ENCODE data around the gene RUNX2. TPM values are rescaled to one million over a fixed set of nuclear protein-coding genes. Genes with fewer than 3 reads are reported as not detected.
A peak's percentile ranks its signal among the peaks of the same experiment; 100 is the strongest.

Gene RUNX2
- total RNA-seq, 1 experiment from 2014 or later: 7.0 TPM

- no peak for TF ChIP-seq SIN3A (IDR thresholded peaks at IDR 0.05; ENCODE audit: borderline replicate concordance, insufficient read depth, low read depth, low read length)
- intact Hi-C loops (cut with micrococcal nuclease; ENCODE audit: unreplicated experiment) (no loop called here), in situ Hi-C loops (cut with HindIII; ENCODE audit: low pct_unique_long_range_greater_than_20kb, low sequenced_read_pairs) (no loop called here)
- no peak for DNase-seq (ENCODE audit: low read depth, low spot score)
- CTCF ChIA-PET: interaction anchor here (0.6 kb wide), 1 partner anchor 1115 kb away, joined by 12 read pairs; no protein-coding TSS in a partner anchor
- Histone ChIP-seq H3K9me3 (ENCODE audit: control insufficient read depth, insufficient read depth, low read depth, low read length) (no peaks in the 10 kb centered on the region), H3K27ac (ENCODE audit: low read length) (peak overlapping the region; percentile 96), H3K4me3 (ENCODE audit: low read depth in 2 of 2, low read length in 2 of 2) (peak overlapping the region; percentile 84 to 93), H3K4me1 (ENCODE audit: control insufficient read depth, insufficient read depth, low read length) (peaks cover 15% of the 10 kb centered on the region), H3K27me3 (ENCODE audit: control insufficient read depth, insufficient read depth, low read length) (no peaks in the 10 kb centered on the region), H3K36me3 (ENCODE audit: control insufficient read depth, insufficient read depth, low read length) (no peaks in the 10 kb centered on the region)
- ATAC-seq: no peak
- POLR2A ChIA-PET: no interaction called here
- TSS peak; percentile 85 for BruUV-seq (replicated peaks)
Measured at GRCh38 chr6:45377043-45377553, 49.0 kb downstream of the RUNX2 start.

GRCh38 chr6:45377554-45378333 is 49.6 kb downstream of the RUNX2 start, which contains the start of gene SUPT3H:
Gene SUPT3H, minus strand, starts transcription at chr6:45377934.
- Histone ChIP-seq H3K27me3 (ENCODE audit: control insufficient read depth, insufficient read depth, low read length) (no peaks in the 10 kb centered on the region), H3K36me3 (ENCODE audit: control insufficient read depth, insufficient read depth, low read length) (no peaks in the 10 kb centered on the region), H3K9me3 (ENCODE audit: control insufficient read depth, insufficient read depth, low read depth, low read length) (no peaks in the 10 kb centered on the region), H3K4me1 (ENCODE audit: control insufficient read depth, insufficient read depth, low read length) (peaks cover 15% of the 10 kb centered on the region), H3K27ac (ENCODE audit: low read length) (peak within 1 kb of the TSS; percentile 96), H3K4me3 (ENCODE audit: low read depth in 2 of 2, low read length in 2 of 2) (peak within 1 kb of the TSS; percentile 84 to 93)
- ChIA-PET CTCF (interaction anchor here (0.6 to 1.0 kb wide), 4 partner anchors 42 to 1114 kb away, joined by 3 to 12 read pairs (median 3); no protein-coding TSS in a partner anchor), POLR2A (interaction anchor here (0.6 to 1.1 kb wide), 3 partner anchors 13 to 40 kb away, joined by 3 read pairs; no protein-coding TSS in a partner anchor)
- BruUV-seq (replicated peaks): no TSS peak
- in situ Hi-C loops (cut with HindIII; ENCODE audit: low pct_unique_long_range_greater_than_20kb, low sequenced_read_pairs) (no loop called here), intact Hi-C loops (cut with micrococcal nuclease; ENCODE audit: unreplicated experiment) (no loop called here)
- ATAC-seq: peak; percentile 96
- peak; percentile 53 for DNase-seq (ENCODE audit: low read depth, low spot score)
- TF ChIP-seq TCF7L2 (IDR thresholded peaks at IDR 0.05; ENCODE audit: low read depth, low read length) (0 out of 2 replicates have a peak, but pooled peaks have one; percentile 18), POLR2AphosphoS5 (IDR thresholded peaks at IDR 0.05; ENCODE audit: low read depth, low read length) (peak; percentile 95), REST (IDR thresholded peaks at IDR 0.05; ENCODE audit: insufficient read depth in 1 of 2, low read depth in 2 of 2, low read length in 1 of 2) (peak in 1 of 2 experiments; percentile 31; a peak in 2 of 4 replicates), CTCF (IDR thresholded peaks at IDR 0.05) (peak; percentile 32), SIN3A (IDR thresholded peaks at IDR 0.05; ENCODE audit: borderline replicate concordance, insufficient read depth, low read depth, low read length) (0 out of 2 replicates have a peak, but pooled peaks have one; percentile 64)
